Skin of body (tissue), 2 donors: ENCODE data around the gene C9orf72. TPM values are rescaled to one million over a fixed set of nuclear protein-coding genes. Genes with fewer than 3 reads are reported as not detected.
"Not testable (repeated sequence)": the region's sequence is repeated elsewhere in the genome, so short reads cannot be mapped to it uniquely, and the experiment has no call there.

Source experiments
- DNase-seq: peaks from one replicate; lab custom pipeline; 2025; lab: John Stamatoyannopoulos, UW
- total RNA-seq: library from RNA; depleted of rRNA; stranded (reverse); fragments of >200 nt; gene quantifications from one replicate; pipeline ENCODE4 v1.2.3, GENCODE V29; 2014

The C9orf72 gene
- total RNA-seq, 1 donor from 2014 or later, result 19.3 TPM

DNA sequence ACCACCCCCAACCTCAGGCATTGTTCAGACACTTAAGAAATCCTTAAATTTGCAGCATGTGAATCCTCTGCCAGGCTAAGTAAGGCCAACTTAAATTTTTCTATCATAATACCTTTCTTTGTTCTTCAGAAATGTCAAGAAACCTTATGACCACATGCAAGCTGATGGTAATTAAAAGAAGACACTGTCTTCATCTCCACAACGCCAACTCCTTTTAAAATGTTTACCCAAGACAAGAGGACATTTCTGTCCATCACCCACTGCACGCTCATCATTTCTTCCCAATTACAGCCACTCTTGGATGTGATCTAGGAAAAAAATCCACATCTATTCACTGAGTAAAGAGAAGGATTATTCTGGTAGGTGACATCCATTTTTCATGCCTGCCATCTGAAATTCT is 55.3 kb downstream of the C9orf72 start:
- no peak for DNase-seq

- DNase-seq, result no peak
Observed at GRCh38 chr9:27514551-27514950, 58.7 kb downstream of the C9orf72 start.

- DNase-seq, result no peak
Observed at GRCh38 chr9:27511771-27512170, 61.5 kb downstream of the C9orf72 start.

- no peak for DNase-seq
Observed at GRCh38 chr9:27510780-27511179, 62.5 kb downstream of the C9orf72 start.

GRCh38 chr9:27506981-27507380 is 66.3 kb downstream of the C9orf72 start:
- DNase-seq, result no peak

DNA sequence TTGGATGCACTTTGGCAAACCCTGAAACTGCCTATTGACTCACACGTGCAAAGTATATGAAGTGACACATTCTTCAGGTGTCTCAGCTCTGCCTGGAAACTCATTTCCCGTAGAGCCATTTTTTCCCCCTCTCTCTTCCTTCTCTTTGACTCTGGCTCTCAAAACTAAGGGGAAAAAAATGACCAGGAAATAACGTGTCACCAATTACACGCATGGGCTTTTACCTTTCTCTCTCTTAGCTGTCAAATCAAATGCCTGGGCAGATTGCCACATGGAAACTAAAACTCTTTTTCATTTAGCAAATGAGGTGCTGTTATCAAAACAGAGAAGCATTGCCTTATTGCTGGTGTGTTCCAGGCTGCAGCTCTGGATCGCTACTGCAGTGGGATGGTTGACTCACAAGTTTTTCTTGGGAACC is 67.5 kb downstream of the C9orf72 start:
- no peak for DNase-seq

- no peak for DNase-seq
Observed at GRCh38 chr9:27504259-27504658, 69.0 kb downstream of the C9orf72 start.

DNA sequence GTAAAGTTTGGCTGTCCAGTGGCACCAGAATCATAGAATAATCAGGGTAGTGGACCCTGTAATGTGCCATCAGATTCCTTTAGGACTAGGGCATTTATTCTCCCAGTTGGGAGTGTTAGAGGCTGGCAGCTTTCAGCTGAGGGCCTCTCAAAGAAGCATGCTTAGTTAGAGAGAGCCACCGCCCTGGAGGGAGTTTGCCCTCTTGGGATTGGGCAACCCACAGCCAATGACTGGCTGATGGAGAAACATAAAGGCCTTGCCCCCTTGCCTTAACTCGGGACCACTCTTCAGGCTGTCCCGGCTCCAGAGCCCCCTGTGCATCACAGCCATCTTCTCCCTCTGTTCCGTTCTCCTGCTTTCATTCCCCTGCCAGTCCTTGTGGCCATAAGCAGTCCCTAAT is 69.7 kb downstream of the C9orf72 start:
- no peak for DNase-seq

GRCh38 chr9:27500902-27501301 is 72.4 kb downstream of the C9orf72 start:
- not testable (repeated sequence) for DNase-seq

DNA sequence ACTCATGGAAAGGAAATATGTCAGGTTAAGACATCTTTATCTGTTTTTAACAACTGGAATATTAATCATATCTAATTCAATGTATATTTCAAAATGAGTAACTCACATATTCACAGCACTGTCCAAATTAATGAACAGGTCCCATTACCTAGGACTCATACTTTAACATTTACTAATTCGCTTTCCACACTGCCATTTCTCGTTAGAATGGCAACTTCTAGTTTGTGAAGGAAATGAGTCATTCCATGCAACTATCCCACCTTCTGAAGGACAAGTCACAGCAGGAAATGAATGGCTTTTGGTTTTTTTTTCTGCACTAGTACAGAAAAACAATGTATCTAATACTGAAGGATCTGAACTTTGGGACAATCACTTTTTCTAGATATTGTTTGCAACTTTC is 73.8 kb downstream of the C9orf72 start:
- DNase-seq, result no peak

- DNase-seq, result no peak
Observed at GRCh38 chr9:27497883-27498417, 75.3 kb downstream of the C9orf72 start.

Other genes starting within 250 kb of the C9orf72 start
- not detected for gene IFNK, start 49.2 kb downstream of the C9orf72 start, total RNA-seq
- gene MOB3B, start 43.7 kb downstream of the C9orf72 start, total RNA-seq, result 4.5 TPM